Kidney epithelial cell (primary cell): ENCODE results near the gene NAV2. TPM values are rescaled to one million over a fixed set of nuclear protein-coding genes. Genes with fewer than 3 reads are reported as not detected.

Experiments
- DNase-seq: peaks from one replicate; pipeline ENCODE4 v3.0.0-alpha.2; 2010; ENCODE audit warnings: low read depth
- H3K27me3 ChIP-seq: 2 replicates; pipeline ENCODE4 v1.6.0; 2011; ENCODE audit warnings: low read length; ENCODE audit not compliant: control insufficient read depth, insufficient read depth
- H3K36me3 ChIP-seq: 2 replicates; pipeline ENCODE4 v1.5.1; 2011; ENCODE audit warnings: low read length; ENCODE audit not compliant: control insufficient read depth, insufficient read depth
- H3K4me3 ChIP-seq: 2 replicates; pipeline ENCODE4 v1.5.1; 2011; ENCODE audit warnings: low read depth, mild to moderate bottlenecking, control low read depth, low read length
- CTCF ChIP-seq: IDR thresholded peaks from 2 replicates; pipeline ENCODE4 v1.5.1; 2011; ENCODE audit warnings: mild to moderate bottlenecking, moderate library complexity, low read length, control low read depth, inconsistent platforms; ENCODE audit not compliant: insufficient read depth, poor library complexity, severe bottlenecking
- total RNA-seq: library from RNA; depleted of rRNA; stranded (reverse); fragments of >200 nt; gene quantifications from 2 replicates; pipeline ENCODE4 v1.2.3, GENCODE V29; 2015

Gene NAV2
- total RNA-seq, 1 donor from 2014 or later: 41.5 TPM

- DNase-seq: no peak
- Histone ChIP-seq H3K27me3 (no peaks in the 10 kb centered on the region), H3K4me3 (no peak overlapping the region), H3K36me3 (no peaks in the 10 kb centered on the region)
- TF ChIP-seq CTCF: no peak
These were observed 13.9 kb upstream of the NAV2 start for GRCh38 chr11:19698493-19699292.

- H3K27me3 ChIP-seq: no peaks in the 10 kb centered on the region
- no peak overlapping the region for H3K4me3 ChIP-seq
- no peaks in the 10 kb centered on the region for H3K36me3 ChIP-seq
- TF ChIP-seq CTCF: no peak
- DNase-seq: no peak
These were observed 11.2 kb upstream of the NAV2 start for GRCh38 chr11:19701421-19701820.

GRCh38 chr11:19702620-19703019, 10.0 kb upstream of the NAV2 start:
- Histone ChIP-seq H3K27me3 (no peaks in the 10 kb centered on the region), H3K36me3 (no peaks in the 10 kb centered on the region), H3K4me3 (no peak overlapping the region)
- TF ChIP-seq CTCF: no peak
- no peak for DNase-seq

- no peak for TF ChIP-seq CTCF
- Histone ChIP-seq H3K4me3 (no peak overlapping the region), H3K36me3 (no peaks in the 10 kb centered on the region), H3K27me3 (no peaks in the 10 kb centered on the region)
- DNase-seq: no peak
These were observed 9.4 kb upstream of the NAV2 start for GRCh38 chr11:19703211-19703610.

GRCh38 chr11:19704213-19704612, 8.4 kb upstream of the NAV2 start:
- H3K27me3 ChIP-seq: no peaks in the 10 kb centered on the region
- H3K4me3 ChIP-seq: no peak overlapping the region
- TF ChIP-seq CTCF: no peak
- no peak for DNase-seq
- H3K36me3 ChIP-seq: no peaks in the 10 kb centered on the region

- no peak overlapping the region for H3K4me3 ChIP-seq
- no peaks in the 10 kb centered on the region for H3K27me3 ChIP-seq
- no peaks in the 10 kb centered on the region for H3K36me3 ChIP-seq
- no peak for TF ChIP-seq CTCF
- no peak for DNase-seq
These were observed 6.7 kb upstream of the NAV2 start for GRCh38 chr11:19705936-19706335.
